Loucy (cell line): ENCODE measurements around the gene RELA.

ENCODE experiments used
- H2AFZ ChIP-seq: fragments of 200-600 bp; sonication (generic); 2 replicates; pipeline ENCODE4 v1.6.0; 2016; ENCODE audit warnings: antibody characterized with exemption, mild to moderate bottlenecking, low read length, moderate library complexity
- H3F3A ChIP-seq: fragments of 200-600 bp; 2 replicates; pipeline ENCODE4 v1.6.0; 2016; ENCODE audit warnings: antibody characterized with exemption, low read depth, mild to moderate bottlenecking
- H3K27me3 ChIP-seq: fragments of 200-600 bp; sonication (generic); 2 replicates; pipeline ENCODE4 v1.6.1; 2014; ENCODE audit warnings: low read length, mild to moderate bottlenecking; ENCODE audit not compliant: insufficient read depth, poor library complexity, severe bottlenecking
- H3K36me3 ChIP-seq: fragments of 200-600 bp; sonication (generic); 2 replicates; pipeline ENCODE4 v1.6.1; 2016; ENCODE audit warnings: low read length; ENCODE audit not compliant: insufficient read depth
- H3K4me1 ChIP-seq: fragments of 200-600 bp; sonication (generic); 2 replicates; pipeline ENCODE4 v1.5.1; 2014; ENCODE audit warnings: low read length, mild to moderate bottlenecking; ENCODE audit not compliant: insufficient read depth, poor library complexity, severe bottlenecking
- H3K4me2 ChIP-seq: fragments of 200-600 bp; sonication (generic); 2 replicates; pipeline ENCODE4 v1.6.0; 2014; ENCODE audit warnings: antibody characterized with exemption, low read length, low read depth, mild to moderate bottlenecking; ENCODE audit not compliant: poor library complexity, severe bottlenecking
- H3K4me3 ChIP-seq: fragments of 200-600 bp; sonication (generic); 2 replicates; pipeline ENCODE4 v1.5.1; 2014; ENCODE audit warnings: low read length, mild to moderate bottlenecking, mixed read lengths; ENCODE audit not compliant: poor library complexity, severe bottlenecking
- H3K79me2 ChIP-seq: fragments of 200-600 bp; sonication (generic); 2 replicates; pipeline ENCODE4 v1.6.1; 2014; ENCODE audit warnings: low read length; ENCODE audit not compliant: insufficient read depth
- H3K9ac ChIP-seq: fragments of 200-600 bp; sonication (generic); 2 replicates; pipeline ENCODE4 v1.6.0; 2014; ENCODE audit warnings: mild to moderate bottlenecking, low read depth, low read length, moderate library complexity; ENCODE audit not compliant: poor library complexity, severe bottlenecking
- H3K9me2 ChIP-seq: fragments of 200-600 bp; sonication (generic); replicated peaks from 2 replicates; pipeline ENCODE4 v1.6.1; 2016; ENCODE audit warnings: low read depth, low read length, mixed read lengths
- H3K9me3 ChIP-seq: fragments of 200-600 bp; sonication (generic); 2 replicates; pipeline ENCODE4 v1.6.1; 2014; ENCODE audit warnings: mild to moderate bottlenecking, antibody characterized with exemption, low read length, low read depth; ENCODE audit not compliant: insufficient read depth
- H4K20me1 ChIP-seq: fragments of 200-600 bp; sonication (generic); 2 replicates; pipeline ENCODE4 v1.6.0; 2014; ENCODE audit warnings: antibody characterized with exemption, low read length, mild to moderate bottlenecking; ENCODE audit not compliant: insufficient read depth, poor library complexity, severe bottlenecking
- EZH2phosphoT487 ChIP-seq: fragments of 200-600 bp; IDR thresholded peaks from 2 replicates; pipeline ENCODE4 v1.6.1; 2018; ENCODE audit warnings: antibody characterized with exemption, mild to moderate bottlenecking, moderate library complexity, borderline replicate concordance
- TF ChIP-seq, protein P1 (sequence below): fragments of 200-600 bp; sonication (generic); conservative IDR thresholded peaks from 2 replicates; pipeline ENCODE4 v1.5.1; 2014; ENCODE audit warnings: mild to moderate bottlenecking, antibody characterized with exemption, low read length

RELA gene

DNA sequence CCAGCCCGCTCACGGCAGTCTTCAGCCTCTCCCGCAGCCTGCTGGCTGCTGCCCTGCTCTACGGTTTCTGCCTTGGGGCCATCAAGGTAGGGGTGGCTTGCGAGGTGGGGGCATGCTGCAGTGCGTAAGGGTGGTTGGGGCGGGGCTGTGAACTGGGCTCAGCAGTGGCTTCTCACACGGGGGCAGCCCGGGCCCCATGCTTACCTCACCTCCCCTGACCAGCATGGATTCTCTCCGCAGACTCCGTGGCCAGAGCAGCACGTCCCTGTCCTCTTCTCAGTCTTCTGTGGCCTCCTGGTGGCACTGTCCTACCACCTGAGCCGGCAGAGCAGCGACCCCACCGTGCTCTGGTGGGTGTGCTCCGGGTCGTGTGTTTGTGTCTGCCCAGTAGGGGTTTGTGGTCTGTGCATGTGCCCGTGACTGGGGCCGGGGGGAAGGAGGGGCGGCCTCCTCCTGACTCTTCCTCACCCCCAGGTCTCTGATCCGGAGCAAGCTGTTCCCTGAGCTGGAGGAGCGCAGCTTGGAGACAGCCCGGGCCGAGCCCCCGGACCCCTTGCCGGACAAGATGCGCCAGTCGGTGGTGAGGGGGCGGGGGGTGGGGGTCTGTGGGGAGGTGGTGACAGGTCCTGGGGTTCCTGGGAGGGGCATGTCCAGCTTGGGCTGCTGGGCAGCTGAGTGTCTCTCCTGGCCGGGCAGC is 37.6 kb downstream of the RELA start:
- no peaks in the 10 kb centered on the region for H3K27me3 ChIP-seq
- H3F3A ChIP-seq: no peaks in the 10 kb centered on the region
- H3K9ac ChIP-seq: no peak overlapping the region
- no peaks in the 10 kb centered on the region for H3K4me1 ChIP-seq
- TF ChIP-seq, protein P1, sequence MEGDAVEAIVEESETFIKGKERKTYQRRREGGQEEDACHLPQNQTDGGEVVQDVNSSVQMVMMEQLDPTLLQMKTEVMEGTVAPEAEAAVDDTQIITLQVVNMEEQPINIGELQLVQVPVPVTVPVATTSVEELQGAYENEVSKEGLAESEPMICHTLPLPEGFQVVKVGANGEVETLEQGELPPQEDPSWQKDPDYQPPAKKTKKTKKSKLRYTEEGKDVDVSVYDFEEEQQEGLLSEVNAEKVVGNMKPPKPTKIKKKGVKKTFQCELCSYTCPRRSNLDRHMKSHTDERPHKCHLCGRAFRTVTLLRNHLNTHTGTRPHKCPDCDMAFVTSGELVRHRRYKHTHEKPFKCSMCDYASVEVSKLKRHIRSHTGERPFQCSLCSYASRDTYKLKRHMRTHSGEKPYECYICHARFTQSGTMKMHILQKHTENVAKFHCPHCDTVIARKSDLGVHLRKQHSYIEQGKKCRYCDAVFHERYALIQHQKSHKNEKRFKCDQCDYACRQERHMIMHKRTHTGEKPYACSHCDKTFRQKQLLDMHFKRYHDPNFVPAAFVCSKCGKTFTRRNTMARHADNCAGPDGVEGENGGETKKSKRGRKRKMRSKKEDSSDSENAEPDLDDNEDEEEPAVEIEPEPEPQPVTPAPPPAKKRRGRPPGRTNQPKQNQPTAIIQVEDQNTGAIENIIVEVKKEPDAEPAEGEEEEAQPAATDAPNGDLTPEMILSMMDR: no peak
- TF ChIP-seq EZH2phosphoT487: no peak
- peaks cover 59% of the 10 kb centered on the region; the same call in 1 of the 2 replicates for H3K36me3 ChIP-seq
- H3K4me3 ChIP-seq: no peak overlapping the region
- no peaks in the 10 kb centered on the region for H4K20me1 ChIP-seq
- no peaks in the 10 kb centered on the region for H3K9me3 ChIP-seq
- no peak overlapping the region for H3K4me2 ChIP-seq
- peaks cover 8% of the 10 kb centered on the region; the same call in 1 of the 2 replicates for H3K79me2 ChIP-seq
- no peak overlapping the region for H2AFZ ChIP-seq
- no peaks in the 10 kb centered on the region for H3K9me2 ChIP-seq

DNA sequence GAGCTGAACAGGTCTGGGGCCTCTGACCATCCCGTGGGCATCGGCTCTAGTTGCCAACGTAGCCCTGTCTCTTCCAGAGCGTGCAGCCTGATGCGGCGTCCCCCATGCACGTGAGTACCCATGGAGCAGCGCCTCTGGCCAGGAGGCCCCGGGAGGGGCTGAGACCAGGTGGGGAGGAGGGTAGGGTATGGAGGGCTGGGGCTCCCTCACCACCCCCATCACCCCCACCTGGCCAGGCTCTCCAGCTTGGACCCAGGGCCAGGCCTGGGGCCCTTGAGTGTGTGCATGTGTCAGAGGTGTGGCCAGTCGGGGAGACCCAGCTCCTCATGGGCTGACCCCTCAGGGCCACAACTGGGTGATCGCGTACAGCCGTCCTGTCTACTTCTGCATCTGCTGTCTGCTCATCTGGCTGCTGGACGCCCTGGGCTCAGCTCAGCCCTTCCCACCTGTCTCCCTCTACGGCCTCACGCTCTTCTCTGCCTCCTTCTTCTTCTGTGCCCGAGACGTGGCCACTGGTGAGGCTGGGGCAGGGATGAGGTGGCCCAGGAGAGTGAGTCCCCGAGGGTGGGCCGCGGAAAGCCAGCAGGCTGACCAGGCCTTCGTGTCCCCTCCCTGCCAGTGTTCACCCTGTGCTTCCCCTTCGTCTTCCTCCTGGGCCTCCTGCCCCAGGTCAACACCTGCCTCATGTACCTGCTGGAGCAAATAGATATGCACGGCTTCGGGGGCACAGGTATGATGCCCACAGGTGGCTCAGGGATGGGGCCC is 38.7 kb downstream of the RELA start:
- no peak overlapping the region for H2AFZ ChIP-seq
- peaks cover under 1% of the 10 kb centered on the region for H4K20me1 ChIP-seq
- no peak overlapping the region for H3K4me3 ChIP-seq
- no peak overlapping the region for H3K9ac ChIP-seq
- TF ChIP-seq, protein P1: no peak
- TF ChIP-seq EZH2phosphoT487: no peak
- H3K4me1 ChIP-seq: no peaks in the 10 kb centered on the region
- H3K27me3 ChIP-seq: no peaks in the 10 kb centered on the region
- H3F3A ChIP-seq: no peaks in the 10 kb centered on the region
- peaks cover 58% of the 10 kb centered on the region; the same call in 1 of the 2 replicates for H3K36me3 ChIP-seq
- H3K9me3 ChIP-seq: no peaks in the 10 kb centered on the region
- no peaks in the 10 kb centered on the region for H3K9me2 ChIP-seq
- H3K4me2 ChIP-seq: no peak overlapping the region
- peaks cover 18% of the 10 kb centered on the region; the same call in 1 of the 2 replicates for H3K79me2 ChIP-seq

DNA sequence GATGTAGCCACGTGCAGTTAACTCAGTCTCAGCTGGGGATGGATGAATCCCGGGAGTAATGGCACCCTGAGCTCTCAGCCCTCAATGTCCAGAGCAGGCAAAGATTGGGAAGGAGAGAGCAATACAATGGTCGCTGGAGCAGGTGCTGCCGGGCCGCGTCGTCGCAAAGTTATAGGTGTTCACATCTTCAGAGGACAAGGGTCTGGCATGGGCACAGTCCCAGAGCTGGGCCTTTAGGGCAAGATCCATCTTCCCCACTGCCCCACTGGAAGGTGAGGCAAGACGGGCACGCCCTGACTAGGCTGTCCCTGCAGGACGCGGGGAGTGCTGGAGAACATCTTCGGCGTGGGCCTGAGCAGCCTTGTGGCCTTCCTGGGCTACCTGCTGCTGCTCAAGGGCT is 39.5 kb downstream of the RELA start:
- peaks cover 27% of the 10 kb centered on the region; the same call in 1 of the 2 replicates for H3K79me2 ChIP-seq
- no peaks in the 10 kb centered on the region for H3K9me2 ChIP-seq
- H3K9me3 ChIP-seq: no peaks in the 10 kb centered on the region
- H3F3A ChIP-seq: no peaks in the 10 kb centered on the region
- H4K20me1 ChIP-seq: peaks cover 9% of the 10 kb centered on the region
- H3K9ac ChIP-seq: no peak overlapping the region
- H2AFZ ChIP-seq: no peak overlapping the region
- no peak overlapping the region for H3K4me3 ChIP-seq
- H3K36me3 ChIP-seq: peaks cover 59% of the 10 kb centered on the region; the same call in 1 of the 2 replicates
- TF ChIP-seq EZH2phosphoT487: no peak
- TF ChIP-seq, protein P1: no peak
- H3K4me2 ChIP-seq: no peak overlapping the region
- no peaks in the 10 kb centered on the region for H3K27me3 ChIP-seq
- no peaks in the 10 kb centered on the region for H3K4me1 ChIP-seq
